Stimulated activated CD8-positive, alpha-beta memory T cell treated with anti-CD3 and anti-CD28 coated beads, Interleukin-4, amount 100 ng/mL, for 48 hours (primary cell): ENCODE data around the gene FKBP1B.
"Not testable (repeated sequence)": the region's sequence is repeated elsewhere in the genome, so short reads cannot be mapped to it uniquely, and the experiment has no call there.

Experiments
- DNase-seq: peaks from one replicate; pipeline ENCODE4 v3.0.0-alpha.2; 2020

FKBP1B gene

DNA sequence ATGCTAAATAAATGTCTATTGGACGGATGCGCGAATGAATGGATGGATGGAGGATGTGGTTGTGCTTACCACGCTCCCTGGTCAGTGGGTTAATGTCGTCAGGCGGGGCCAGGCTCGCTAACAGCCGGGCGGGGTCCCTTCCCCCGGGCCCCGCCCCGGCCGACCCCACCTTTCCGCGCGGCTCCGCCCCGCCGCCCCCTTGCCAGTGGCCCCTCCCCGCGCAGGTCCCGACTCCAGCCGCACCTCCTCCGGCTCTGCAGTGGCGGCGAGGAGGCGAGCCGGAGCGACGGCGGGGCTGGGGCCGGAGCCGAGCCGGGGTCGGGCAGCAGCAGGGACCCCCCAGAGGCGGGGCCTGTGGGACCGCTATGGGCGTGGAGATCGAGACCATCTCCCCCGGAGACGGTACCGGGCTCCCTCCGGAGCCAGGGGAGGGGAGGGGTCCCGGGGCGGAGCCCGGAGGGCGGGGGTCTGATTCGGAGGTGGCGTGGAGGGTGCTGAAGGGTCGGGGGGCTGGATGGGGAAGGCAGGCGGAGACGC is at the start of gene FKBP1B:
Gene FKBP1B (plus strand): TSS at position 257 of the 537 bp plus-strand sequence. CDS start 109 bp downstream, at position 366.
- peak; percentile 80 for DNase-seq

DNA sequence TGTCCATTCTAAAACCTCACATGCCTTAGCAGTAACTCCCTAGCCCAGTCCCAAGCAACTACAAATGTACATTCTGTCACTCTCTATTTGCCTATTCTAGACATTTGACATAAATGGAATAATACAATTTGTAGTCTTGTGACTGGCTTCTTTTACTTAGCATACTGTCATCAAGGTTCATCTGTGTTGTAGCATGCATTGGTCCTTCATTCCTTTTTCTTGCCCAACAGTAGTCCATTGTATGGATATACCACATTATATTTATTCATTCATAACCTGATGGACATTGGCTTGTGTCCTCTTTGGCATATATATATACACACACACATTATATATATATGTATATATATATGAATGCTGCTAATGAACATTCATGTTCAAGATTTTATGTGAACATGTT is 41.8 kb upstream of the FKBP1B start:
- no peak for DNase-seq

GRCh38 chr2:24008672-24009366 is 40.7 kb upstream of the FKBP1B start:
- DNase-seq = no peak

GRCh38 chr2:24009367-24009679 is 40.2 kb upstream of the FKBP1B start:
- DNase-seq = no peak

DNA sequence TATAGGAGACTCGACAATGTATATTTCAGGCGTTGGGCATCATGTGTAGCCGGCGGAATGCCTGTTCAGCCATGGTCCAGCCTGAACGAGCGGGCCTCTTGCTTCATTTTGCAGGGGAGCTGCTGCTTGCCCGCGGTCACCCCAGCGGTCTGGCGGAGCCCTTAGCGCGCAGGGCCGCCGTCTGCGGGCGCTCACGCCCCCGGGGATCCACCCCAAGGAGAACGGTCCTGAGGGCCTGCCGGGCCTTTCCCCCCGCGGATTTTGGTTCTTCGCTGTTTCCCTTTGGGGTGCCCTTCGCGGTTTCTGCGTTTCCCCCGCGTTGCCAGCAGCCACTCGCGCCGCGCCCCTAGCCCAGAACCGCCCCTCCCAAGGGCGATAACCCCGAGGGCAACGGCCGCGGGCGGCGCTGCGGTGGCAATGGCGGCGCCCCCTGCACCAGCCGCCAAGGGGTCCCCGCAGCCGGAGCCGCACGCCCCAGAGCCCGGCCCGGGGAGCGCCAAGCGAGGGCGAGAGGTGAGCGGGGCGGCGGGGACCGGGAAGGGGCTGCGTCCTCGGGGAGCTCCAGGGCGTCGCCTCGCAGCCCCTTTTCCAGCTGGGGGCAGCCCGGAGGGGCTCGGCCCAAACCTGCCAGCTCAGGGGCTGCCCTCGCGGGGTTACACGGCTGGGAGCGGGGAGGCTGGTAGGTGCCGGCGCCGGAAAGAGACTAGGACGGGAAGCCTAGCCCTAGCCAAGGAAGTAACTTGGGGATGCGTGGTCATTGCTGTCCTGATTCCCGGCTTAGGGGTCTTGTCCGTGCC is 39.7 kb upstream of the FKBP1B start, which contains the start of gene MFSD2B:
Gene MFSD2B (plus strand): TSS at position 406 of the 797 bp plus-strand sequence. CDS start 12 bp downstream, at position 418.
- no peak for DNase-seq

GRCh38 chr2:24010477-24011249 is 38.9 kb upstream of the FKBP1B start:
- no peak for DNase-seq

DNA sequence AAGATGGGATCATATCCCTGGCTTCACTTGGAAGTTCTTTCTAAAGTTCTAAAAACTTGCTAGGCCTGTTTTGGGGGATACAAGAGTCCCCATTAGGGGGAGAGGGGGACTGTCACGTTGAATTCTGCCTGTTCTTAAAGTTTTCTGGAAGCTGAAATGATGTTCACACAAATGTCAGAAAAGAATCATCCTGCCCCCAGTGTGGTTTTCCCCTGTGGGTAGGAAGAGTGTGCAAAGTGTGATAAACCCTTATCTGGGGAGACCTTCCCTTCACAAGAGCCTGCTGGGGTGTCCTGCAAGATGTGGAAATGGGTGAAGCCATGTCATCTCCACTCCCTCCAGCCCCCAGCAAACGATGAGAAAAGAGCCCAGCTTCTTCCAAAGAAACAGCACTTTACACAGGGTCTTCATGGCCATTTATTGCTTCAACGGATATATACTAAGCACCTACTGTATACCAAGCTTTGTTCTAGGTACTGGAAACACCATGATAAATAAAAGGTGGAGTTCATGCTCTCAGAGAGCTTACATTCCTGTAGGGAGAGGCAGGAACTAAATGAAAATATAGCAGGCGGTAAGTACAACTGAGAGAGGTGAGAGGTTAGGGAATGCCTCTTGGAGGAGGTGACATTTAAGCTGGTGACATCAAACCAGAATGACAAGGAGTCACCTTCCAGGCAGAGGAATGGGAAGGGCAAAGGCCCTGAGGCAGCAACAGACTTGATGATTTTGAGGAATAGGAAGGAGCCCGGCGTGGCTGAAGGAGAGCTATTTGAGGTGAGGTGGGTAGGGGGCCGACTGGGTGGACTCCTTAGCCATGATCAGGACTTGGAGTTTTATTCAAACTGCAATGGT is 38.1 kb upstream of the FKBP1B start:
- DNase-seq = no peak

DNA sequence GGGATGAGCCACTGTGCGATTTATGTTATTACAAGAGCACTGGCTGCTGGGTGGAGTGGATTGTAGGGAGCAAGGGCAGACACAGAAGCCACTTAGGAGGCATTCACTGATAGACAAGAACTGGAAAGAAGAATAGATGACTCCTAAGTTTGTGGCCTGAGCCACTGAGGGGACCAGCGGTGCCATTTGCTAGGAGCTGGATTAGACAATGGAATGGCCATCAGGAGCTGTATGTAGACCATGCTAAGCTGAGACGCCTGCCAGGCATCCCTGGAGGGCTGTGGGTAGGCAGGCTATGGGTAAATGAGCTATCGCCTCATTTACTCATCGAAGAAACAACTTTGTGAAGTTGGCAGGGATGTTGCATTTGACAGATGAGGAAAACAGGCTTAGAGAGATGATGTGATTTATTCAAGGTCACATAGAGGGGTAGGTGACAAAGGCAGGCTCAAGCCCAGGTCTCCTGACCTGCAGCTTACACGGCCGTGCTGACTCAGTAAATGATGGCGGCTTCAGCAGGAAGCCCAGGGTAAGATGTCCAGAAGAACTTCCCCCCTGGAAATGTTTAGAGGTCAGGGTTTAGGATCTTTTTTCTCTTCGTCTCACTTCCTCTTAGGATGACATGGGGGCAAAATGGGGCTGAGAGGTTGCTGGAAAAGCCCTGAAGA is 36.9 kb upstream of the FKBP1B start:
- no peak for DNase-seq

GRCh38 chr2:24014902-24015301 is 34.6 kb upstream of the FKBP1B start:
- DNase-seq = not testable (repeated sequence)

DNA sequence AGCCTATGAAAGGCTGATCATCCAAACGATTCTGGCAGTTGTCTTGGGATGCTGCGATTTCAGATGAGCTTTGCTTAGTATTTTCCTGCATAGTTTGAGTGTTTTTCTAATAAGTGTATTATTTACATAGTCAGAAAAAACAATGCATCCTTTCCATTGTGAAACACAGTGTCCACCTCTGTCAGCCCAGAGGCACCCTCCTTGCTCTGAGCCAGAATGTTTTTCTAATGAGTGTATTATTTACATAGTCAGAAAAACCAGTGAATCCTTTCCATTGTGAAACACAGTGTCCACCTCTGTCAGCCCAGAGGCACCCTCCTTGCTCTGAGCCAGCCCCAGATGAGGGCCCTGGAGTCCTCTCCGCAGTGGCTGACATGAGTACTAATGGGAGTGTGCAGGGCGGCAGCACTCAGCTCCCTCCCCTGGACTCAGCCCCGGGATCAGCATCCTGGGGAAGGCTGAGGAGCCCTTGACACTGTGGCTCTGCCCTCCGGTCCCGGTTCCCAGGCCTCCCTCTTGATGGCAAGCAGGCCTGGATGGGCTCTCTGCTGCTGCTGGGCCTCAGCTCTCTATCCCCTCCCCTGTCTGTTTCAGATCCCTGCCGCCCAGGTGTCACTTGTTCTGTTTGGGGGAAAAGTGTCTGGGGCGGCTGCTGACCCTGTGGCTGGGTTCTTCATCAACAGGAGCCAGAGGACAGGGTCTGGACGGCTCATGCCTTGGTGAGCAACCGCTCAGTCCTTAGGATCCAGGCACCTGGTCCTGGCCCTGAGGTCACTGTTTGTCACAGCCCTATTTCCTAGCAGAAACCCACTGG is 33.8 kb upstream of the FKBP1B start:
- DNase-seq = no peak

GRCh38 chr2:24016376-24016761 is 33.2 kb upstream of the FKBP1B start:
- no peak for DNase-seq

DNA sequence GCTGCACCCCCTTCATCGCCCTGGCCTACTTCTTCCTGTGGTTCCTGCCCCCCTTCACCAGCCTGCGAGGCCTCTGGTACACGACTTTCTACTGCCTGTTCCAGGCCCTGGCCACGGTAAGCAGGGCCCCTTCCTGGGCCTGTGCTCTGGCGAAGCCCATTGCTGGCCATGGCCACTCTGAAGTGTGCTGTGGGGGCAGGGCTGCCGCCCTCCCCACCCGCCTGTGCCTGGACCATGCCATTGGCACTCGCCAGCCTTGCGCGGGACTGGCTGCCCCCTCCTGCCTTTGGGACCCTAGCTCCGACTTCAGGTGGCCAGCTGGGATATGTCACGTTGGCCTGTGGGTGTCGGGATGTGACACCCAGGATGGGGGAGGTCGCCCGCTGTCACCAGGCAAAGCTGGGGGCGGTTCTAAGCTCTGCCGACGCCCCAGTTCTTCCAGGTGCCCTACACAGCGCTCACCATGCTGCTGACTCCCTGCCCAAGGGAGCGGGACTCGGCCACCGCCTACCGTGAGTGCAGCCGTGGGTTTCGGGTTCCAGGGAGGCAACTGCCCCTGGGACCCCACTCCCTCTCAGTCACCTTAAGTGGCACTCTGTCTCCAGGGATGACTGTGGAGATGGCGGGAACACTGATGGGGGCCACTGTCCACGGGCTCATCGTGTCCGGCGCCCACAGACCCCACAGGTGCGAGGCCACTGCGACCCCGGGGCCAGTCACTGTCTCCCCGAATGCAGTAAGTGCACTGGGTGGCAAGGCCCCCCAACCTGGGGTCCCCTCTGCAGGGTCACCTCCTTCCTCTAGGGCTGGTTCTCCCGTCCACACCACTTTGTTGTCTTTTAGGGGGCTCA is 32.5 kb upstream of the FKBP1B start:
- no peak for DNase-seq

- no peak for DNase-seq
Measured at GRCh38 chr2:24017711-24018110, 31.8 kb upstream of the FKBP1B start.

DNA sequence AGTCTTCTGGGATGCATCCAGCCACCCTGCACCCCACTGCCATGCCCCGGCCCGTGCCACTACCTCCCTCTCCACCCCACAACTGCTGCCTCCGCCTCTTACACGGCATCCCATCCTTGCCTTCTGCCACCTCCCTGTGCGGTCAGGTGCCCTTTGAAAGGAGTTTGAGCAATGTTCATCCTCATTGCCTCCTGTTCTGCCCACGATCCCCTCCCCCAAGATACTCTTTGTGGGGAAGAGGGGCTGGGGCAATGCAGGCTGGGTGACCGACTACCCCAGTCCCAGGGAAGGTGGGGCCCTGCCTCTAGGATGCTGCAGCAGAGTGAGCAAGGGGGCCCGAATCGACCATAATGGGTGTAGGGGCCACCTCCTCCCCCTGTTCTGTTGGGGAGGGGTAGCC is 31.3 kb upstream of the FKBP1B start:
- DNase-seq = no peak

DNA sequence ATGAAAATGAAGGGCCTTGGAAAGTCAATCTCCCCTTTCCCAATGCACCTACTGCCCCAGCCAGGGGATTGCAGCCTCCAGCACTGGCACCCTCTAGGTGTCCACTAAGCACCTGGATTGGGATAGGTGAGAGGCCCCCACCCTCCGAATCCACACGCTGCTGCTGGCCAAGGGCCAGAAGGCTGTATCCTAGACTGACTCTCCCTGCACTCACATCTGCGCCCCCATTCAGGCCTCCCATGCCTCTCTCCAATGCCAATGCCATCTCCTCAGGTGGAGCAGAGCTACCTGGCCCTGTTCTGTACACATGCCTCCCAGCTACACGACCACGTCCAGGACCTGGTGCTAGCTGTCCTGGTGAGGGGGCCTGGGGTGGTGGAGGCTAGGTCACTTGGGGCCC is 29.8 kb upstream of the FKBP1B start:
- no peak for DNase-seq

DNA sequence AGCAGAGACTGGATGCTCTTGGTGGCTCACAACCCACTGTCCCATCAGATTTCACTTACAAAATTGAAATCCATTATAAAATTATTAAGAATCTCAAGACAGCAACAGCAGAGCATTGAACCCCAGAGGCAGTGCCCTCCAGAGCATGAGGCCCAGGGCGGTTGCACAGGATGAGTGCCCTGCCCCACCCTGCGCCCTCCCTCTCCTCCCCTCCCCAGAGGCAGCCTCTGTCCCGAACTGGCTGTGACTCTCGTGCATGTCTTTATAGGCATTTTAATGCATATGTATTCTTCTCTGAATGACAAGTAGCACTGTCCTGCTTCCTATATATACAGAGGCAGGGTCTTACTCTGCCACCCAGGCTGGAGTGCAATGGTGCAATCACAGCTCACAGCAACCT is 29.3 kb upstream of the FKBP1B start:
- no peak for DNase-seq

DNA sequence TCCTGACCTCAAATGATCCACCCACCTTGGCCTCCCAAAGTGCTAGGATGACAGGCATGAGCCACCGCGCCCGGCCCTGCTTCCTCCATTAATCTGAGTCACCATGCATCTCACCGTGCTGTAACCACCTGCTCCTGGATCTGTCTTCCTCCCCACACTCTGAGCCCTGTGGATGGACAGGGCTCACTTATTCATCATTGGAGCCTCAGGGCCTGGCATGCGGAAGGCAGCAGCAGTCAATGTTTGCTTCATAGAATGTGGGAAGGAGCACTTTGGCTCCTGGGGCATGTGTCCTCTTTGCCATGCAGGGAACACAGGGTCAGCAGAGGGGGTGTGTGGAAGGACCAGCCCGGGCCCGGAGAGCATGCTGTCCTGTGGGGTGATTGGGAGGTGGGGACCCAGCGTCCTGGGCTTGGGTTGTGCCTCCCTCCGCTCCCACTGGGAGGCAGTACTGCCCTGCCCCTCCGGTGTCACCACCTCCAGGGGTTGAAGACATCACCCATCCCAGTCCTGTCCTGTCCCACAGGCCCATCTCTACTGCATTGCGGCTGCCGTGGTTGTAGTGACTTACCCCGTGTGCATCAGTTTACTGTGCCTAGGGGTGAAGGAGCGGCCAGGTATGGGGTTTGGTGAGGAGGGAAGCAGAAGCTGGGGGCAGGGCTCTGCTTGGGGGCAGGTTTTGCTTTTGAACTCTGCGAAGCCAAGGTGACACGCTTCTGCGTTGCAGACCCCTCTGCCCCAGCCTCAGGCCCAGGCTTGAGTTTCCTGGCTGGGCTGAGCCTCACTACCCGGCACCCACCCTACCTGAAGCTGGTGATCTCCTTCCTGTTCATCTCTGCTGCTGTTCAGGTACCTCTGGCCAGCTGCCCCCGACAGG is 28.2 kb upstream of the FKBP1B start:
- peak; percentile 53 for DNase-seq

- DNase-seq = no peak
Measured at GRCh38 chr2:24022324-24022974, 27.1 kb upstream of the FKBP1B start.
